ENCODE results near the gene OR5M10. TPM values are rescaled to one million over a fixed set of nuclear protein-coding genes. Genes with fewer than 3 reads are reported as not detected.

Gene OR5M10
- total RNA-seq, 1 experiment from 2014 or later, result not detected

GRCh38 chr11:56531856-56532255 is 45.7 kb downstream of the OR5M10 start:
- Histone ChIP-seq H3K4me1 (ENCODE audit: control insufficient read depth in 1 of 2, insufficient read depth in 2 of 2, low read length in 2 of 2) (no peaks in the 10 kb centered on the region), H3K9me2 (ENCODE audit: insufficient read depth) (no peaks in the 10 kb centered on the region), H2AFZ (ENCODE audit: low read depth, low read length, poor library complexity, severe bottlenecking) (no peak overlapping the region), H3K36me3 (ENCODE audit: control insufficient read depth in 1 of 2, insufficient read depth in 2 of 2, low read length in 2 of 2) (no peaks in the 10 kb centered on the region), H3K9ac (ENCODE audit: low read length) (no peak overlapping the region), H3K27ac (ENCODE audit: low read depth, low read length) (no peak overlapping the region), H3K27me3 (ENCODE audit: insufficient read depth, low read length) (no peaks in the 10 kb centered on the region), H3K79me2 (ENCODE audit: insufficient read depth, low read length) (no peaks in the 10 kb centered on the region), H3K4me3 (replicated peaks in 1 of 2; ENCODE audit: low read depth in 1 of 2, low read length in 2 of 2) (no peak overlapping the region), H3K4me2 (ENCODE audit: low read length) (no peak overlapping the region), H4K20me1 (ENCODE audit: insufficient read depth) (no peaks in the 10 kb centered on the region), H3K9me3 (ENCODE audit: control insufficient read depth in 1 of 2, insufficient read depth in 1 of 2, low read depth in 1 of 2, low read length in 2 of 2) (peaks cover 8 to 15% of the 10 kb centered on the region in 2 experiments; a peak in 2 of 4 replicates)
- ChIA-PET CTCF (no interaction called here), RAD21 (ENCODE audit: low non-redundant PET in 1 of 2, low total read pairs in 2 of 2, uncharacterized antibody in 2 of 2, unreplicated experiment in 2 of 2) (no interaction called here), POLR2A (no interaction called here)
- TF ChIP-seq TCF7L2 (IDR thresholded peaks at IDR 0.05; ENCODE audit: borderline replicate concordance, extremely low read depth, insufficient read depth, insufficient read length), result no peak
- TF ChIP-seq ELF1 (IDR thresholded peaks at IDR 0.05; ENCODE audit: borderline replicate concordance, low read depth), result no peak
- no peak for TF ChIP-seq POLR2AphosphoS5 (IDR thresholded peaks at IDR 0.05; ENCODE audit: low read depth, low read length)
- no peak for TF ChIP-seq ZNF274 (IDR thresholded peaks at IDR 0.05; ENCODE audit: low read depth, low read length)
- TF ChIP-seq RAD21 (IDR thresholded peaks at IDR 0.05; ENCODE audit: low read depth), result no peak
- no peak for TF ChIP-seq FOSL1 (IDR thresholded peaks at IDR 0.05; ENCODE audit: low read depth)
- TF ChIP-seq ATF3 (IDR thresholded peaks at IDR 0.05), result no peak
- no peak for TF ChIP-seq MAX (IDR thresholded peaks at IDR 0.05)
- no peak for TF ChIP-seq SIN3A (IDR thresholded peaks at IDR 0.05; ENCODE audit: low read depth)
- TF ChIP-seq CTCF (IDR thresholded peaks at IDR 0.05 in 2 of 3, conservative IDR thresholded peaks at IDR 0.05 in 1 of 3; ENCODE audit: borderline replicate concordance in 1 of 3, insufficient read depth in 1 of 3, low read depth in 2 of 3, low read length in 2 of 3), result no peak
- intact Hi-C loops (cut with micrococcal nuclease), result no loop called here
- ATAC-seq, result no peak
- no TSS peak for BruUV-seq (replicated peaks)
- no peak for DNase-seq (ENCODE audit: low read depth, low spot score)

Other genes starting within 250 kb of the OR5M10 start
- not detected for gene OR8K1, start 231.7 kb downstream of the OR5M10 start, total RNA-seq (2021; ENCODE audit: unreplicated experiment)
- not detected for gene OR8J1, start 223.4 kb downstream of the OR5M10 start, total RNA-seq (2021; ENCODE audit: unreplicated experiment)
- not detected for gene OR8U1, start 202.1 kb downstream of the OR5M10 start, total RNA-seq (2021; ENCODE audit: unreplicated experiment)
- not detected for gene OR5AL1, start 165.0 kb downstream of the OR5M10 start, total RNA-seq (2021; ENCODE audit: unreplicated experiment)
- gene OR5M3, start 104.4 kb downstream of the OR5M10 start, total RNA-seq (2021; ENCODE audit: unreplicated experiment), result not detected
- gene OR5M8, start 86.4 kb downstream of the OR5M10 start, total RNA-seq (2021; ENCODE audit: unreplicated experiment), result not detected
- gene OR5M11, start 34.5 kb downstream of the OR5M10 start, total RNA-seq (2021; ENCODE audit: unreplicated experiment), result not detected
- not detected for gene OR5M1, start 37.2 kb upstream of the OR5M10 start, total RNA-seq (2021; ENCODE audit: unreplicated experiment)
- not detected for gene OR5AP2, start 64.7 kb upstream of the OR5M10 start, total RNA-seq (2021; ENCODE audit: unreplicated experiment)
- not detected for gene OR5AR1, start 86.0 kb upstream of the OR5M10 start, total RNA-seq (2021; ENCODE audit: unreplicated experiment)
- not detected for gene OR9G1, start 121.4 kb upstream of the OR5M10 start, total RNA-seq (2021; ENCODE audit: unreplicated experiment)
- gene OR9G4, start 171.0 kb upstream of the OR5M10 start, total RNA-seq (2021; ENCODE audit: unreplicated experiment), result not detected